Mesothelial cell of epicardium (in vitro differentiated cells): Measurements from ENCODE around the gene THAP11. TPM values are rescaled to one million over a fixed set of nuclear protein-coding genes. Genes with fewer than 3 reads are reported as not detected.

ENCODE experiments used
- DNase-seq, 2 experiments: peaks; one replicate each; pipeline ENCODE4 v3.0.0; 2021; ENCODE audit warnings: low spot score in 2 of 2; ENCODE audit not compliant: unreplicated experiment in 2 of 2
- H3K27ac Mint-ChIP-seq: 2 replicates; pipeline ENCODE4 v1.8.0; 2021; ENCODE audit warnings: mixed read lengths
- H3K27me3 Mint-ChIP-seq: 2 replicates; pipeline ENCODE4 v1.8.0; 2021; ENCODE audit warnings: low read depth, mixed read lengths
- H3K36me3 Mint-ChIP-seq: 2 replicates; pipeline ENCODE4 v1.8.0; 2021; ENCODE audit warnings: mixed read lengths
- H3K4me1 Mint-ChIP-seq: 2 replicates; pipeline ENCODE4 v1.8.0; 2021; ENCODE audit warnings: mixed read lengths
- H3K4me3 Mint-ChIP-seq: 2 replicates; pipeline ENCODE4 v1.8.0; 2021; ENCODE audit warnings: mild to moderate bottlenecking, moderate library complexity, mixed read lengths
- H3K9me3 Mint-ChIP-seq: 2 replicates; pipeline ENCODE4 v1.8.0; 2021; ENCODE audit warnings: mixed read lengths
- CTCF ChIP-seq: fragments of 200-600 bp; sonication (generic); IDR thresholded peaks from one replicate; pipeline ENCODE4 v1.5.0; 2021; ENCODE audit warnings: antibody characterized with exemption; ENCODE audit not compliant: unreplicated experiment
- total RNA-seq: library from RNA; stranded (reverse); gene quantifications from 3 replicates; pipeline ENCODE4 v1.2.1, GENCODE V29; 2021

THAP11 gene
- total RNA-seq, 1 donor from 2014 or later: 28.1 TPM

DNA sequence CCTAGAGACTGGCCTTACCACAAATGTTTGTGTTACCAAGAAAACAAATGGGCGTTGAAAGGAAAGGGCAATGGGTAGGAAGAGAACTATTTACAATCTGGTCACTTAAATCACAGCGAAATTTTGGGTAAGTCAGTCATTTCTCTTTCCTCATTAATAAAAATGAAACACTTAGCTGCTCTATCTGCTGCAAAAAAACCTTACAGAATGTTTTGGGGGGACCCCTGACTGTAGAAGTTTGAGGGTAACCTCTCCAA, 3.9 kb downstream of the THAP11 start:
- DNase-seq: no peak
- H3K36me3 Mint-ChIP-seq: peaks cover 3% of the 10 kb centered on the region
- H3K4me1 Mint-ChIP-seq: peaks cover 50% of the 10 kb centered on the region
- H3K27me3 Mint-ChIP-seq: no peaks in the 10 kb centered on the region
- peak overlapping the region; percentile 97 for H3K27ac Mint-ChIP-seq
- H3K9me3 Mint-ChIP-seq: no peaks in the 10 kb centered on the region
- no peak for TF ChIP-seq CTCF
- H3K4me3 Mint-ChIP-seq: peak overlapping the region; percentile 81

- peak; percentile 94 to 95 for DNase-seq
- no peak for TF ChIP-seq CTCF
- H3K4me3 Mint-ChIP-seq: peak within 1 kb of the TSS; percentile 81
- H3K9me3 Mint-ChIP-seq: no peaks in the 10 kb centered on the region
- H3K4me1 Mint-ChIP-seq: peaks cover 46% of the 10 kb centered on the region
- peak within 1 kb of the TSS; percentile 98 for H3K27ac Mint-ChIP-seq
- no peaks in the 10 kb centered on the region for H3K27me3 Mint-ChIP-seq
- H3K36me3 Mint-ChIP-seq: peaks cover 3% of the 10 kb centered on the region
These were observed 4.4 kb downstream of the THAP11 start, which contains the start of gene NUTF2 for GRCh38 chr16:67846320-67847063. NUTF2 (plus strand) TSS chr16:67846933; CDS start chr16:67865131, 18,198 bp downstream.

- peaks cover 44% of the 10 kb centered on the region for H3K4me1 Mint-ChIP-seq
- H3K27ac Mint-ChIP-seq: peak within 1 kb of the TSS; percentile 98
- no peak for TF ChIP-seq CTCF
These were observed 5.1 kb downstream of the THAP11 start, which contains the start of gene CENPT for GRCh38 chr16:67847064-67847861. CENPT (minus strand) TSS chr16:67847693; CDS start chr16:67833859, 13,834 bp downstream.

GRCh38 chr16:67848118-67848517, 6.0 kb downstream of the THAP11 start:
- H3K27me3 Mint-ChIP-seq: no peaks in the 10 kb centered on the region
- TF ChIP-seq CTCF: no peak
- H3K4me1 Mint-ChIP-seq: peaks cover 40% of the 10 kb centered on the region
- H3K27ac Mint-ChIP-seq: peak overlapping the region; percentile 98
- H3K9me3 Mint-ChIP-seq: no peaks in the 10 kb centered on the region
- H3K4me3 Mint-ChIP-seq: peak overlapping the region; percentile 81
- H3K36me3 Mint-ChIP-seq: peaks cover 3% of the 10 kb centered on the region
- no peak for DNase-seq

More at GRCh38 chr16:67847064-67847861, 5.1 kb downstream of the THAP11 start, which contains the start of gene CENPT:
- Mint-ChIP-seq H3K36me3 (peaks cover 3% of the 10 kb centered on the region), H3K9me3 (no peaks in the 10 kb centered on the region), H3K4me3 (peak within 1 kb of the TSS; percentile 81), H3K27me3 (no peaks in the 10 kb centered on the region)
- DNase-seq: peak in 1 of 2 experiments; percentile 59

DNA sequence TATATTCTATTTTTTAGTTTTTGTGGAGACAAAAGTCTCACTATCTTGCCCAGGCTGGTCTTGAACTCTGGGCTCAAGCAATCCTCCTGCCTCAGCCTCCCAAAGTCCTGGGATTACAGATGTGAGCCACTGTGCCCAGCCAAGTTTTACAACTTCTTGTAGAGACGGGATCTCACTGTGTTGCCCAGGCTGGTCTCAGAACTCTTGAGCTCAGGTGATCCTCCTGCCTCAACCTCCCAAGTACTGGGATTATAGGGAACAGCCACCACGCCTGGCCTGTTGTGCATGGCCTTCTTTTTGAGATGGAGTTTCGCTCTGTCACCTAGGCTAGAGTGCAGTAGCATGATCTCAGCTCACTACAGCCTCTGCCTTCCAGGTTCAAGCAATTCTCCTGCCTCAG, 11.6 kb downstream of the THAP11 start:
- no peak for DNase-seq
- Mint-ChIP-seq H3K4me3 (no peak overlapping the region), H3K27ac (no peak overlapping the region), H3K9me3 (no peaks in the 10 kb centered on the region), H3K27me3 (no peaks in the 10 kb centered on the region), H3K4me1 (peaks cover 12% of the 10 kb centered on the region), H3K36me3 (peaks cover 6% of the 10 kb centered on the region)
- TF ChIP-seq CTCF: no peak
